ENCODE measurements around the gene CDKN1A.

CDKN1A gene

DNA sequence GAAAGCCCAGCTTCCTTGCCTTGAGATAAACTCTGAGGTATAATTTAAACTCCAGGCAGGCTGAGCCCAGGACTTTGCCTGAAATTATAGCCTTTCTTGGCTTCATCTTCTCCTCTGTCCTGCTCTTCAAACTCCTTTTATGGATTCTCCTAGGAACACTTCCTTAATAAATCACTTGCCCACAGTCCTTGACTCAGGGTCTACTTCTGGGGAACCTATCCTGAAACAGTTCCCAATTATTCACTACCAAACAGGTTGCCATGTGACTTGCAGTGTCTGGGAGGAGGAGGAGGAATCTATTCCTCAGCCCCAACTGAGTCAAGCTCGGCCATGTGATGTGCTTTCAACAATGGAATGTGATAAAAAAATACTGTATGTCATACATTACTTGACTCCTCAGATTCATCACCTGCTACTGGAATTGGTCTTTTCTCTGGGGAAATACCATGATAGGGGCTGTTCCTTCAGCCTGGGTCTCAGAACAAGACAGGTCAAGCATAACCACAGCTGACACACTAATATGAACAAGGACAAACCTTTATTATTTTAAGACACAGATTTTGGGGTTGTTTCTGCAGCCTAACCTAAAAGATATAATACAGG, 20.5 kb upstream of the CDKN1A start:
- Histone ChIP-seq H3K27me3 (ENCODE audit: insufficient read depth, low read depth, severe bottlenecking) (peaks cover 3% of the 10 kb centered on the region), H3K9me3 (ENCODE audit: severe bottlenecking) (no peaks in the 10 kb centered on the region), H3K36me3 (no peaks in the 10 kb centered on the region), H3K27ac (no peak overlapping the region), H3K4me3 (ENCODE audit: low read depth, low read length) (no peak overlapping the region)
- DNase-seq, result no peak
- TF ChIP-seq, protein P1, sequence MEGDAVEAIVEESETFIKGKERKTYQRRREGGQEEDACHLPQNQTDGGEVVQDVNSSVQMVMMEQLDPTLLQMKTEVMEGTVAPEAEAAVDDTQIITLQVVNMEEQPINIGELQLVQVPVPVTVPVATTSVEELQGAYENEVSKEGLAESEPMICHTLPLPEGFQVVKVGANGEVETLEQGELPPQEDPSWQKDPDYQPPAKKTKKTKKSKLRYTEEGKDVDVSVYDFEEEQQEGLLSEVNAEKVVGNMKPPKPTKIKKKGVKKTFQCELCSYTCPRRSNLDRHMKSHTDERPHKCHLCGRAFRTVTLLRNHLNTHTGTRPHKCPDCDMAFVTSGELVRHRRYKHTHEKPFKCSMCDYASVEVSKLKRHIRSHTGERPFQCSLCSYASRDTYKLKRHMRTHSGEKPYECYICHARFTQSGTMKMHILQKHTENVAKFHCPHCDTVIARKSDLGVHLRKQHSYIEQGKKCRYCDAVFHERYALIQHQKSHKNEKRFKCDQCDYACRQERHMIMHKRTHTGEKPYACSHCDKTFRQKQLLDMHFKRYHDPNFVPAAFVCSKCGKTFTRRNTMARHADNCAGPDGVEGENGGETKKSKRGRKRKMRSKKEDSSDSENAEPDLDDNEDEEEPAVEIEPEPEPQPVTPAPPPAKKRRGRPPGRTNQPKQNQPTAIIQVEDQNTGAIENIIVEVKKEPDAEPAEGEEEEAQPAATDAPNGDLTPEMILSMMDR (IDR thresholded peaks at IDR 0.05; ENCODE audit: low read depth, low read length), result no peak

- Histone ChIP-seq H3K27ac (no peak overlapping the region), H3K9me3 (ENCODE audit: severe bottlenecking) (no peaks in the 10 kb centered on the region), H3K27me3 (ENCODE audit: insufficient read depth, low read depth, severe bottlenecking) (no peaks in the 10 kb centered on the region), H3K4me3 (ENCODE audit: low read depth, low read length) (no peak overlapping the region), H3K36me3 (no peaks in the 10 kb centered on the region)
- DNase-seq, result no peak
- TF ChIP-seq, protein P1 (IDR thresholded peaks at IDR 0.05; ENCODE audit: low read depth, low read length), result no peak
These were observed 19.2 kb upstream of the CDKN1A start for GRCh38 chr6:36659271-36659670.

DNA sequence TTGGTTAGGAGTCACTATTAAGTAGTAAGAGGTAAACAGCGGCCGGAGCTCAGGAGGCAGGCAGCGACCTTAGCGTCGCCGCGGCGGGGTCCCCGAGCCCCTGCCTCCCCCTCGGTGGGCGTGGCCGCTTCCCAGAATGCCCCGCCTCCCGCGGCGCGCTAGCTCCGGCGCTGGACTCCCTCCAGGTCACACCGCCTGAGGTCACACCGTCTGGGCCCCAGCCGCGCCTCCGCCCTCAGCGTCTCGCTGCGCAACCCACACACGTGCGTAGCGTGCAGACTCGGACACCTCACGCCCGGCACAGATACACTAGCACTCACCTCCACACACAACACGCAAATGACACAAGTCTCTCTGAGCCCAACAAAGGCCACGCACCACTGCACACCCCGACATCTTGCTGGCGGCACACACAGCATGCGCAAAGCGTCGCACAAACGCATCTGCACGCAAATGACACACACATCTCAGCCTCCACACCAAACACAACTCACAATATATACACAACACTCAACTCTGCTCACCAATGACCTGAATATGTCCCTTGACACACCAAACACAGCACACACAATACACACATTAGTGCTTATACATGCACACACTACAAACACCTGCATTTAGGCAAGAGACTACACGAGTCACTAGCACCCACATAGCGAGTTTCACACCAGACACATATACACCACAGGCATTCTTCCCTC, 17.6 kb upstream of the CDKN1A start:
- no peak for DNase-seq
- Histone ChIP-seq H3K36me3 (no peaks in the 10 kb centered on the region), H3K9me3 (ENCODE audit: severe bottlenecking) (no peaks in the 10 kb centered on the region), H3K27ac (no peak overlapping the region), H3K27me3 (ENCODE audit: insufficient read depth, low read depth, severe bottlenecking) (no peaks in the 10 kb centered on the region), H3K4me3 (ENCODE audit: low read depth, low read length) (no peak overlapping the region)
- TF ChIP-seq, protein P1 (IDR thresholded peaks at IDR 0.05; ENCODE audit: low read depth, low read length), result no peak

DNA sequence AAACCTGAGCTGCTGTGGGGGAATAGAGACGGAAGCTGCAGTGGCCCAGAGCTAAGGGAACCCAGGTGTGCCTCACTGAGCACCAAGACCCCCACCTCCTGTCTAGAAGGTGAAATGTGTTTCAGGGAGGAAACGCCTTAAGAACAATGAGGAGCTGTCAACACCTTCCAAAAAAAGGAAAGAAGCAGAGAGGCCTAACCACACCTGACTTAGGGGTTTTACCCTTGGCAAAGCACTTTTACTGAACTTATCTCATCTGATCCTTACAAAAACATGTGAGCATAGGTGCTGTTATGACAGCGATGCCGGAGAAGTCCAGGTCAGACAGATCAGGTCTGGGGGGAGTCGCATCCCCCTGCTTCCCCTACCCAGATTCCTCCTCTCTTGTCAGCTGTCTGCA, 16.1 kb upstream of the CDKN1A start:
- Histone ChIP-seq H3K27me3 (ENCODE audit: insufficient read depth, low read depth, severe bottlenecking) (no peaks in the 10 kb centered on the region), H3K36me3 (no peaks in the 10 kb centered on the region), H3K4me3 (ENCODE audit: low read depth, low read length) (no peak overlapping the region), H3K27ac (no peak overlapping the region), H3K9me3 (ENCODE audit: severe bottlenecking) (no peaks in the 10 kb centered on the region)
- DNase-seq, result no peak
- TF ChIP-seq, protein P1 (IDR thresholded peaks at IDR 0.05; ENCODE audit: low read depth, low read length), result no peak

DNA sequence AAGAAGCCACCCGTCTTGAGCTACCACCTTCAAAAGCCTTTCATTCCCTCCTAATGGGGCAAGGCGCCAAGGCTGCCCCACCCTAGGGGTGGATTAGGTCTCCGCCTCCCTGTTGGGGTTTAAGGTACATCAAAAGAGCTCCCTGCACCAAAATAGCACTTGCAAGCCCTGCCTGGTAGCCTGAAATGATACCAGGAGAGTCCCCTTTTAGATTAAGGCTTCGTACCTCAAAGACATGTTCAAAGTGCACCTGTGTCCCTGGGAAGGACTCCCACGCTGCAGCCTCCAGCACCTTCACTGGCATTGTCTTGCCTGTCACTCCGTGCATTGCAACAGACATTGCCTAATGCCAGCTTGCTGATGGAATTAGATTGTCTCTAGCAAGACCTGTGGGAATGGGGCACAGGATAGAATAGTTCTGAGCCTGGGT, 15.7 kb upstream of the CDKN1A start:
- H3K27me3 ChIP-seq (ENCODE audit: insufficient read depth, low read depth, severe bottlenecking), result no peaks in the 10 kb centered on the region
- TF ChIP-seq, protein P1 (IDR thresholded peaks at IDR 0.05; ENCODE audit: low read depth, low read length), result no peak
- DNase-seq, result no peak
- H3K36me3 ChIP-seq, result no peaks in the 10 kb centered on the region
- H3K4me3 ChIP-seq (ENCODE audit: low read depth, low read length), result no peak overlapping the region
- H3K9me3 ChIP-seq (ENCODE audit: severe bottlenecking), result no peaks in the 10 kb centered on the region
- no peak overlapping the region for H3K27ac ChIP-seq

Measured in WERI-Rb-1 (cell line).